HepG2 (cell line): ENCODE measurements around the gene IFIT3. TPM values are rescaled to one million over a fixed set of nuclear protein-coding genes. Genes with fewer than 3 reads are reported as not detected.
A peak's percentile ranks its signal among the peaks of the same experiment; 100 is the strongest.

Source experiments
- ATAC-seq: fragments of 200-7000 bp; cut with Tn5 transposase; 3 replicates; pipeline ENCODE4 v1.9.1; 2020; ENCODE audit warnings: mild to moderate bottlenecking, moderate library complexity
- BruUV-seq: library from RNA; stranded (reverse); fragments of 400-500 nt; replicated peaks from 2 replicates; lab custom pipeline; 2021; lab: Mats Ljungman, UMichigan
- CTCF ChIA-PET: fragments of 300-600 bp; formaldehyde crosslinking; extraction: SDS; loops from one replicate; lab custom pipeline; 2021; ENCODE audit warnings: low total read pairs, inconsistent platforms, low intra/inter-chr PET ratio; lab: Yijun Ruan, JAX
- POLR2A ChIA-PET: fragments of 350-600 bp; sonication (Branson Sonifier 250); formaldehyde crosslinking; loops from one replicate; lab custom pipeline; 2020; ENCODE audit warnings: antibody characterized with exemption, inconsistent platforms; lab: Yijun Ruan, JAX
- DNase-seq: peaks from one replicate; pipeline ENCODE4 v3.0.0-alpha.2; 2015; ENCODE audit warnings: low spot score
- FAIRE-seq: peaks from 3 replicates; lab custom pipeline; 2011; peaks lifted over from hg19 to GRCh38; lab: Jason Lieb, UNC
- H2AFZ ChIP-seq: one replicate; pipeline ENCODE4 v1.6.1; 2011; ENCODE audit warnings: low read length, inconsistent platforms
- H3K27ac ChIP-seq: fragments of 300-600 bp; 3 replicates; pipeline ENCODE4 v1.8.0; 2011; ENCODE audit warnings: mixed run types, mild to moderate bottlenecking, mixed read lengths, low read length, inconsistent platforms; ENCODE audit not compliant: insufficient read depth; ENCODE audit errors: extremely low read length
- H3K27me3 ChIP-seq, 2 experiments: fragments of 200-600 bp in 1 of 2; 2 replicates in 1 of 2; 3 replicates in 1 of 2; pipeline versions ENCODE4 v1.6.0 to v1.8.0; 2011; ENCODE audit warnings: low read length in 2 of 2, mild to moderate bottlenecking in 2 of 2, moderate library complexity in 2 of 2, inconsistent platforms in 1 of 2; ENCODE audit not compliant: insufficient read depth in 2 of 2, control insufficient read depth in 1 of 2
- H3K36me3 ChIP-seq, 2 experiments: fragments of 200-600 bp in 1 of 2; replicated peaks in 1 of 2; 2 replicates in 1 of 2; 3 replicates in 1 of 2; pipeline versions ENCODE4 v1.5.1 to v1.8.0; 2011; ENCODE audit warnings: low read length in 2 of 2, inconsistent platforms in 1 of 2; ENCODE audit not compliant: insufficient read depth in 2 of 2, control insufficient read depth in 1 of 2
- H3K4me1 ChIP-seq: 2 replicates; pipeline ENCODE4 v1.5.1; 2012; ENCODE audit warnings: low read length, inconsistent platforms; ENCODE audit not compliant: insufficient read depth
- H3K4me2 ChIP-seq: 2 replicates; pipeline ENCODE4 v1.6.0; 2011; ENCODE audit warnings: low read depth, low read length, inconsistent platforms
- H3K4me3 ChIP-seq, 3 experiments: fragments of 200-600 bp in 1 of 3; sonication (generic), shearing (Covaris generic) in 1 of 3; replicated peaks in 1 of 3; 2 replicates each; pipeline ENCODE4 v1.5.1; 2011 to 2016; ENCODE audit warnings: low read length in 3 of 3, inconsistent platforms in 2 of 3, low read depth in 2 of 3, mild to moderate bottlenecking in 2 of 3, control low read depth in 1 of 3, mixed read lengths in 1 of 3; ENCODE audit not compliant: insufficient read depth in 1 of 3
- H3K79me2 ChIP-seq: one replicate; pipeline ENCODE4 v1.6.1; 2011; ENCODE audit warnings: low read length, inconsistent platforms; ENCODE audit not compliant: insufficient read depth
- H3K9ac ChIP-seq: 2 replicates; pipeline ENCODE4 v1.6.0; 2011; ENCODE audit warnings: mild to moderate bottlenecking, low read depth, low read length, inconsistent platforms; ENCODE audit not compliant: insufficient read depth
- H3K9me3 ChIP-seq: 2 replicates; pipeline ENCODE4 v1.5.1; 2012; ENCODE audit warnings: mild to moderate bottlenecking, low read length
- H4K20me1 ChIP-seq: 2 replicates; pipeline ENCODE4 v1.6.0; 2011; ENCODE audit warnings: inconsistent platforms, mild to moderate bottlenecking, low read length, moderate library complexity; ENCODE audit not compliant: insufficient read depth
- HNF1B ChIP-seq: sonication (generic); formaldehyde crosslinking; IDR thresholded peaks from 2 replicates; pipeline ENCODE4 v1.5.1; 2020; ENCODE audit warnings: mild to moderate bottlenecking, moderate library complexity, missing genetic modification reagents
- NR2F6 ChIP-seq, 2 experiments: IDR thresholded peaks; 2 replicates each; pipeline ENCODE4 v1.6.1; 2016; ENCODE audit warnings: antibody characterized with exemption in 1 of 2, mild to moderate bottlenecking in 1 of 2
- ZNF350 ChIP-seq: sonication (generic); formaldehyde crosslinking; IDR thresholded peaks from 2 replicates; pipeline ENCODE4 v1.4.0; 2020; ENCODE audit warnings: mild to moderate bottlenecking, low read depth, missing genetic modification reagents, borderline replicate concordance
- ZNF687 ChIP-seq: sonication (generic); formaldehyde crosslinking; IDR thresholded peaks from 2 replicates; pipeline ENCODE4 v1.5.1; 2020; ENCODE audit warnings: mild to moderate bottlenecking, missing genetic modification reagents, moderate library complexity
- in situ Hi-C: cut with HindIII; loops from 2 replicates; pipeline ENCODE4 v1.10.0; 2017; ENCODE audit warnings: low pct_unique_long_range_greater_than_20kb; ENCODE audit not compliant: extremely low pct_ligation_motif_present
- intact Hi-C: fragments of 100-400 bp; cut with micrococcal nuclease; formaldehyde crosslinking; loops from one replicate; pipeline ENCODE4 v1.10.0; 2022; ENCODE audit not compliant: unreplicated experiment
- polyA plus RNA-seq, 8 experiments: library from polyadenylated mRNA; depleted of rRNA in 3 of 8; stranded (reverse) in 7 of 8; unstranded in 1 of 8; fragments of >200 nt; fragmentation: Illumina TruSeq in 4 of 8; extraction: Trizol in 4 of 8; gene quantifications; 2 replicates each; pipeline versions ENCODE4 v1.2.1 to v1.2.3, GENCODE V29; 2011 to 2016; ENCODE audit warnings: low read depth in 4 of 8, missing spikeins in 1 of 8, mixed read lengths in 1 of 8; ENCODE audit not compliant: insufficient read depth in 1 of 8
- total RNA-seq, 5 experiments: library from RNA; depleted of rRNA; stranded (reverse); fragments of >200 nt; fragmentation: Illumina TruSeq; extraction: Trizol; gene quantifications; 2 replicates each; pipeline ENCODE4 v1.2.3, GENCODE V29; 2016; ENCODE audit warnings: low read depth in 1 of 5

IFIT3 gene
- total and polyA plus RNA-seq, 2 of the 13 experiments (the other 11 are each of a cell fraction or from before 2014, with no cell fraction given), result 0.48 to 3.1 TPM

- TF ChIP-seq NR2F6 (IDR thresholded peaks at IDR 0.05), result peak; percentile 76
- peak; percentile 91 for TF ChIP-seq NR2F6 (CRISPR knock-in tag; IDR thresholded peaks at IDR 0.05)
These were observed 46.3 kb downstream of the IFIT3 start (continued) for GRCh38 chr10:89373916-89374711.

- TF ChIP-seq ZNF687 (CRISPR knock-in tag), result no peak
- TF ChIP-seq HNF1B (CRISPR knock-in tag), result 0 out of 2 replicates have a peak, but pooled peaks have one; percentile 12
- TF ChIP-seq ZNF350 (CRISPR knock-in tag), result 0 out of 2 replicates have a peak, but pooled peaks have one; percentile 33
- TF ChIP-seq, all 625 proteins: peak for 2
- peaks cover 45% of the 10 kb centered on the region for H3K4me1 ChIP-seq
- BruUV-seq, result no TSS peak
- POLR2A ChIA-PET, result interaction anchor here (1.2 kb wide), 1 partner anchor 40 kb away, joined by 3 read pairs; no protein-coding TSS in a partner anchor
- ATAC-seq, result peak; percentile 57
- no peak for FAIRE-seq
- in situ Hi-C loops, result loop anchor here (5.0 kb wide), 1 partner anchor 117 kb away; no protein-coding TSS in a partner anchor
- no peaks in the 10 kb centered on the region for H3K79me2 ChIP-seq
- DNase-seq, result no peak
- H2AFZ ChIP-seq, result no peak overlapping the region
- intact Hi-C loops, result loop anchor here (2.0 kb wide), 1 partner anchor 18 kb away; the partner anchor contains the start of gene IFIT1
- H3K27ac ChIP-seq, result peak overlapping the region; percentile 76
- CTCF ChIA-PET, result no interaction called here
- H3K4me2 ChIP-seq, result peak overlapping the region; percentile 69
- H3K27me3 ChIP-seq, result no peaks in the 10 kb centered on the region
- no peaks in the 10 kb centered on the region for H4K20me1 ChIP-seq
- H3K4me3 ChIP-seq, result 0 out of 6 replicates have a peak overlapping the region, but pooled peaks of 2 of the 3 experiments have one; percentile 4 to 30
- no peaks in the 10 kb centered on the region for H3K36me3 ChIP-seq
- no peaks in the 10 kb centered on the region for H3K9me3 ChIP-seq
- H3K9ac ChIP-seq, result peak overlapping the region; percentile 14; the same call in 1 of the 2 replicates
These were observed 46.9 kb downstream of the IFIT3 start for GRCh38 chr10:89374713-89375141.
